Limb (tissue), 2 donors: ENCODE data around the gene DUSP14.
"Not testable (repeated sequence)": the region's sequence is repeated elsewhere in the genome, so short reads cannot be mapped to it uniquely, and the experiment has no call there.

ENCODE experiments used
- DNase-seq, 2 donors: peaks; one replicate each; pipeline ENCODE4 v3.0.0-alpha.2; 2016; ENCODE audit errors: extremely low spot score in 2 of 2

DUSP14 gene, protein sequence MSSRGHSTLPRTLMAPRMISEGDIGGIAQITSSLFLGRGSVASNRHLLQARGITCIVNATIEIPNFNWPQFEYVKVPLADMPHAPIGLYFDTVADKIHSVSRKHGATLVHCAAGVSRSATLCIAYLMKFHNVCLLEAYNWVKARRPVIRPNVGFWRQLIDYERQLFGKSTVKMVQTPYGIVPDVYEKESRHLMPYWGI

DNA sequence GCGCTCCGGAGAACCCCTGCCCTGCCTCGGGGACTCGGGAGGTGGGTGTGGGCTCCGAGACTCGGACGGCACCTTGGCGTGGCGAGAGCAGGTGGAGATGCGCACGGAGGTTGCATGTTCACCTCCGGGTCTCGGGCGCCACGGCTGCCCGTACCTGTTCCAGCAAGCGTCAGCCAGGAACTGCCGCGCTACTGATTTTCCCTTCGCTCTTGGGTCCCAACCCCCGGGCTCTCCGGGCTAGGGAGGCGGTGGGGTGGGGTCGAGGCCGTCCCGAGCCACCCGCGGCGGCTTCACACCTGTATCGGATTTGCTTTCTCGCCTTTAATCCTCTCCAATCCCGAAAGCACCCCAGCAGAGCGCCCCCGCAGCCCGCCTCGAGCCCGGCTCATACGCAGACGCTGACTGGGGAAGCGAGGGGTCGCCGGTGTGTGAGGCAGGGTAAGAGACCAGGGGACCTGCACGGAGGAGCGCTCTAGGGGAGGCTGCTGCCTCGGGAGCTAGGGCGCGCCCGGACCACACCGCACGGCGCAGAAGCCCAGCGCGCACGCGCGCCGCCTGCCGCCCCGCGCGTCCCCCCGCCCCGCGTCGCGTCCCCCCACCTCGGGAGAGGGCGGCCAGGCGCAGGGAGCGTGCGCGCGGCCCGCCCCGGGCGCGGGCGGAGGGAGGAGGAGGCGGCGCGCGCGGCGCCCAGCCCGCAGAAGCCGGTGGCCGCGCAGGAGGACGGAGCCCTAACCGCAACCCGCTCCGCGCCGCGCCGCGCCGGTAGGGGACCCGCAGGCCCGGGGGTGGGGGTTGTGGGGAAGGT, at the start of gene DUSP14:
TSS of gene DUSP14 (plus strand) at position 695 of the 805 bp plus-strand sequence. CDS start 22,382 bp downstream, outside the sequence.
- DNase-seq: peak; percentile 81 to 91

DNA sequence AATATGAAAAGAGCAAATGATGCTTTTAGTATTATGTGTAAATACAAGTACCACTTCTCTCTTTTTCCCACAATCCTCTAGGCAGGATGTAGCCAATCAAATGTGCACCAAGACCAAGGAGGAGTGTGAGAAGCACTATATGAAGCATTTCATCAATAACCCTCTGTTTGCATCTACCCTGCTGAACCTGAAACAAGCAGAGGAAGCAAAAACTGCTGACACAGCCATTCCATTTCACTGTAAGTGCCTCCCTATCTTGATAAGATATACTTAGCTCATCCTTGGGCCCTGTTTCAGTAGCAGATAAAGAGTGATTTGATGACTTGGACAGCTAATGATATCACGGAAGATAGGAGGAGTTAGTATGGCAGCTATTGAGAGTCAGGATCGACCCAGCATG, 49.3 kb upstream of the DUSP14 start:
- DNase-seq: no peak

DNA sequence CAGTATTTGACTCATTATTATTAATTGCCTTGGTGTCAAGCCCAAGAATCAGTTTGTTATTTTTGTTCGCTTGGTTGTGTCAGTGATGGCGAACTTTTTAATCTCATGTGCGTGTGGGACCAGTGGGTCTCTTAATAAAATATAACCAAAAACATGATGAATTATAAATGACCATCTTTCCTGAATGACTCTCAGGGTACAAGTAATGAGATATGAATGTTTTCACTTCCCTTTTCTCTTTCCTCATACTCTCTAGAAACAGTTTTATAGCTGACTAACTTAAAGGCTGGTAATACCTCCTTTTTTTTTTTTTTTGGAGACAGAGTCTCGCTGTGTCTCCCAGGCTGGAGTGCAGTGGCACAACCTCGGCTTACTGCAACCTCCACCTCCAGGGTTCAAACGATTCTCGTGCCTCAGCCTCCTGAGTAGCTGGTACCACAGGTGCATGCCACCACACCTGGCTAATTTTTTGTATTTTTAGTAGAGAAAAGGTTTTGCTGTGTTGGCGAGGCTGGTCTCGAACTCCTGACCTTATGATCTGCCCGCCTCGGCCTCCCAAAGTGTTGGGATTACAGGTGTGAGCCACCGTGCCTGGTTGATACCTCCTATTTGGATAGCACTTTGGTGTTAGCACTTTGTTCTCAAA, 48.2 kb upstream of the DUSP14 start:
- not testable (repeated sequence) for DNase-seq

DNA sequence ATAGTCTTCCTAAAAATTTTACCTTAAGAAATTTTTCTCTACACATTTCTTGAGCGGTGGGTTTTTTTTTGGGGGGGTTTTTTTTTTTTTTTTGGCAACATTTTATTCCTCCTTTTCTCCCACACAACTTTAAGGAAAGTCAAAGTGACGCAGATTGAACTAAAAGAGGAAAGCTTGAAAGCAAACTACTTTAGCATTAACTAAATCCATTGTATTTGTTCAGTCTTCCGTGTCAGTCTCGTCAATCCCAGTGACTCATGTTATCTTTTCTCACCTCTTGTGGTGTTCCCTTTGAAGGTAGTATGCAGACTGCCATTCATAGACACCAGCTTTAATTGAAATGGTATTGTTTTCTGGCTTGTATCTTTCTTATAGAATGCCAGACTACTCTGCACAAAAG, 43.7 kb upstream of the DUSP14 start:
- DNase-seq: no peak

DNA sequence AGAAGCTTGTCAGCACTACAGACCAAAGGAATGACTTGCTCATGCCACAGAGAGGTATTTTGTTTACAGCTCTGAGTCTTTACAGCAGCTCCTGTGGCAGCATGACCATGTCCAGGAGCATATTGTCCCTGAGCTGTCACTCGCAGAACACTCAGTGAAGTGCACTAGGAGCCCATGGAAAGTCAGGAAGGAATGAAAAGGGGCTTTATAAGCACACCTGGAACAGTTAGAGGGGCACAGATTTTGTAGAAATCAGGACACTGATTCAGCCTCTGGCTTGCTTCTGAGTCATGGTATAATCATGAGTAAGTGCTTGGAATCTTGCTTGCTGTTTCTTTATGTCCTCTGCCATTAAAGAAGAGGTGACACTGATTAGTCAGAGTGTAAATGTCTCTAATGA, 42.0 kb upstream of the DUSP14 start:
- no peak for DNase-seq

DNA sequence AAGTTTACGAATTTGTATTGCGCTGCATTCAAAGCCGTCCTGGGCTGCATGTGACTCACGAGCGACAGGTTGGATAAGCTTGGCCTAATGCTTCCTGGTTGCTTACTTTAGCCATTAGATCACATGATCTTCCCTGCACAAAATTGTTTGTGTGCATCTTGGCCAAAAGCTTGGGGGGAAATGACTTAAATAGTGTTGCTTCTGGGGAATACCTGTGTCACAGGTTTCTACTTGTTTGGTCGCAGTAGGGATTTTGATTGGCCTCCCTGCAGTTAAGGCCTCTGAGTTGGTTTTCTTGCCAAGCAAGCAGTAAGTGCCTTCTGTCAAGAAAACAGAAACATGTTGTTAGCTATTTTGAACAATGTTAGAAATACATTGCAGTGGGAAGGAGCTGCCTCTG, 39.6 kb upstream of the DUSP14 start:
- DNase-seq: no peak

DNA sequence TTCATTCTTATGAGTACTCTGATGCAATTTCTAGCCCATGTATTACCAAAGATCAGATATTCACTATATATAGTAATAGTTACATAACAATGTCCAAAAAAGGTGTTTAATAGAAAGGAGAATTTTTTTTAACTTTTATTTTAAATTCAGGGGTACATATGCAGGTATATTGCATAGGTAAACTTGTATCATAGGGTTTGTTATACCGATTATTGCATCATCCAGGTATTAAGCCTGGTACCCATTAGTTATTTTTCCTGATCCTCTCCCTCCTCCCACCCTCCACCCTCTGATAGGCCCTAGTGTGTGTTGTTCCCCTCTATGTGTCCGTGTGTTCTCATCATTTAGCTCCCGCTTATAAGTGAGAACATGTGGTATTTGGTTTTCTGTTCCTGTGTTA, 31.9 kb upstream of the DUSP14 start:
- not testable (repeated sequence) for DNase-seq

DNA sequence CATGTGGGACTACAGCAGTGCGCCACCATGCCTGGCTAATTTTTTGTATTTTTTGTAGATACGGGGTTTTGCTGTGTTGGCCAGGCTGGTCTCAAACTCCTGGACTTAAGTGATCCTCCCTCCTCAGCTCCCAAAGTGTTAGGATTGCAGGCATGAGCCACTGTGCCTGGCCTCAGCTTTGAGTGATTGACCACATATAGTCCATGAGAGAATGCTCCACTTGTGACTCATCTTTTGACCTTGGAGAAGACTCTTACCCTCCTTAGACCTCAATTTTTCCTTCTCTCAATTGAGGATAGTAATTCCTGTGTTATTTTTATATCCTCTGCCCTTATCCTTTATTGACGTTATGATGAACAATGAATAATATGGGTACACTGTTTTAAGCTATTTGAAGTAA, 30.9 kb upstream of the DUSP14 start:
- DNase-seq: no peak

DNA sequence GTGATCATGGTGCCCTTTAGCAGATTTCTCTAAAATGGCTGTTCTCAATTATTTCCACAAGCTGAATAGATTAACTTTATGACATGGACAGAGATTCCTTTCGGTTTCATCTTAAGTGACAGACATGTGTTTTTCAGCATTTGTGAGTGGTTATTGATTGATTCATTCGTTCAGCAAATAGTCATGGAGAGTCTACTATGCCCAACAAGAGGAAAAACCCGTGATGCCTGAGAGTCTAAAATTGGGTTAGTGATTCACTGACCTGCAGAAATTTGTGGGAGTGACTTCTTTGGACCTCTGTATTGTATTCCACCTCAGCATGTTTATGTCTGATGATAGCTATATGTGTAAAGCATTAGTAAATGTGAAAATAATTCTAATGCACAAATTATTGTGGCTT, 28.0 kb upstream of the DUSP14 start:
- no peak for DNase-seq

DNA sequence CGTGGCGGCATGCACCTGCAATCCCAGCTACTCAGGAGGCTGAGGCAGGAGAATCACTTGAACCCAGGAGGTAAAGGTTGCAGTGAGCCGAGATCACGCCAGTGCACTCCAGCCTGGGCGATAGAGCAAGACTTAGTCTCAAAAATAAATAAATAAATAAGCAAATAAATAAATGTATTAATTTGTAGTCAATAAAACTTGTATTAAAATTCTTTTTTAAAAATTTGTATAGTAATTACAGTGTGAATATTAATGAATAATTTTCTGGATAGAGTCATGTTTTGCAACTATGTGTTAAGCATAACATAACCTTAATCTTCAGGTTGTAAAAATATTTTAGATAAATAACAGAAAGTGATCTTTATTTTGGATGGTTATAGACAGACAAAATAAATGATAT, 27.2 kb upstream of the DUSP14 start:
- DNase-seq: no peak

DNA sequence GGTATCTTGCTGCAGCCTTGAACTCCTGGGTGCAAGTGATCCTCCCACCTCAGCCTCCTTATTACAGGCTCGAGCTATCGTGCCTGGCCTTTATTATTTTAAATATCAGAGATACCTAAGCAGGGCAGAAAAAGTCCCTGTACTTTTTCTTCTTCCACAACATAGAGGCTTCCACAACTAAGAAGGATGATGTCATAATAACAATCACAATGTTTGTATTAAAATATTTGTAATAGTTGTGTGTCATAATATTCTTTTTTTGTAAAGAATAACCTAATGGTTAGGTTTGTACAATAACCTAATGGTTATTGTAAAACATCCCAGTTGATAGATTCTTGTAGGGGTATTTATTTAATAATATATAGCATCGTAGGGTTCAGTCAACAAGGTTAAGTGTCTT, 26.7 kb upstream of the DUSP14 start:
- no peak for DNase-seq

DNA sequence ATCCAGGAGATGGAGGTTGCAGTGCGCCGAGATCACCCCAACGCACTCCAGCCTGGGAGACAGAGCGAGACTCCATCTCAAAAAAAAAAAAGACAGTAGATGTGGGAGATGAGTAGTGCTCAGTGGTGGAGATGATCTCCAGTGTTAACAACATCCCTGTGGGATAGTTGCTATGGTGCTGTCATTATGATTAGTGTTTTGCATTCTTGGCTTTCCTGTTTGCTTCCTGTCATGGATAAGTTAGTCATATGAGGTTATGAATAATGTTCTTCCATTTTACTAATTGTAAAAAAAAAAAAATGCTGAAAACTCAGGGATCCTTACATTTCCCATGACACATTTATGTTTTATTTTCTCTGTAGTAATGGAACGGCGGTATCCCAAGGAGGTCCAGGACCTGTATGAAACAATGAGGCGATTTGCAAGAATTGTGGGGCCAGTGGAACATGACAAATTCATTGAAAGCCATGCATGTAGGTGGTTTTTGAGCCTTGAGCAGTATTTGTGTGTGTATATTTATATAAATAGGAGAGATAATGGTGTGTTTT, 24.5 kb upstream of the DUSP14 start:
- no peak for DNase-seq

DNA sequence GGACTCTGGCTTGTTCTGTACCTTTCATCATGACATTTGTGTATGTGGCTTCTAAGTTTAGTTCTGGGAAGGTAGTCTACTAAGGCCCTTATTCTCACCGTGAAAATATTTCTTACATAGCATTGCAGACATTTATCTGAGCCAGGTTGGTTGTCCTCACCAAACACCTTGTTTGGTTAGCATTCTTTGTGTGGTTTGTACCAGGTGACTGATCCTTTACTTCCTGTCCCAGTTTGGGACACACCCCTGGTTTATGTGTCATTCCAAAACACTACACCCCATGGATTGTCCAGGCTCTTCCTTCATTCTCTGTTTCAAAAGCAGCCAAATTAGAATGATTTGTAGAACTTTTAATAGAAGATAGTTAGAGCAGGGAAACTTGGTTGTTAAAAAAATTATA, 23.2 kb upstream of the DUSP14 start:
- DNase-seq: no peak

DNA sequence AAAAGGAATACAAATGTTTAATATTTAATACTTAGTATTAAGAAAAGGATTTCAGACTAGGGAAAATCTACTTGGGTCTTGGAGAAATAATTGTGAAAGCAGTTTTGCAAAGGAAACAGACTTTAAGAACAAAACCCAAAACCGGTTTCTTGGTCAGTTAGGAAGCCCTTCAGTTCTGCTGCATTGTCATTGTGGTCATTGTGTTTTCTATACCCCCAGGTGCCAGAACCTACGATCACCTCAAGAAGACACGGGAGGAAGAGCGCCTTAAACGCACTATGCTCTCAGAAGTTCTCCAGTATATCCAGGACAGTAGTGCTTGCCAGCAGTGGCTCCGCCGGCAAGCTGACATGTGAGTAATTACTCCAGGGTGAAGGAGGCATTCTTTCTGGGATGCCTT, 19.5 kb upstream of the DUSP14 start:
- no peak for DNase-seq

DNA sequence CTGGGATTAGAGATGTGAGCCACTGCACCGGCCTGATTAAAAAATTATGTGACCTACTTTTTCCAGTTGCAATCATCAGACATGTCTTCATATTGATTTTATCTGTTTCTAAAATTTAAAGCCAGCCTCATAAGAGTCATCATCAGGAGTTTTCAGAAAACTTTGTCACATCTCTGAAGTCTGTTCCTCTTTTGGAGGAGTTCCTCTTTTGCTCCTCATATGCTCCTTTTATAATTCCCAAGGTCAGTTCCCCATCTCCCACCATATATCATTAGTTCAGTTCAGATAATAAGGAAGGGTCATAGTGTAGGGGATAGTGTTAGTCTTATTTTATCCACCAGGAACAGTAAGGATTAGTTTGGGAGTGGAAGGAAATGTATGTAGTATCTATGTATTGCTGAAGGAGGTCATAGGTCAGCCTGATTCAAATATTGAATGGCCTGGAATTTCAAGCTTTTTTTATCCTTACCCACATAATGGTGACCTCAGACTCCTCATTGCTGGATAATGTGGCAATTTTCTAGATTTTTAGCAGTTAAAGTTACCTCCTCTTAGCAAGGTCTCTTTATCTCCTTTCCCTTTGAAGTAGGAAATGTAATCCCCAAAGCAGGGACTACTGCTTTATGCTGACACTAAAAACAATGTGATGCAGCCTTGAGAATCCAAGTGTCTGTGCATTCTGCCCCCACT, 13.8 kb upstream of the DUSP14 start:
- no peak for DNase-seq

DNA sequence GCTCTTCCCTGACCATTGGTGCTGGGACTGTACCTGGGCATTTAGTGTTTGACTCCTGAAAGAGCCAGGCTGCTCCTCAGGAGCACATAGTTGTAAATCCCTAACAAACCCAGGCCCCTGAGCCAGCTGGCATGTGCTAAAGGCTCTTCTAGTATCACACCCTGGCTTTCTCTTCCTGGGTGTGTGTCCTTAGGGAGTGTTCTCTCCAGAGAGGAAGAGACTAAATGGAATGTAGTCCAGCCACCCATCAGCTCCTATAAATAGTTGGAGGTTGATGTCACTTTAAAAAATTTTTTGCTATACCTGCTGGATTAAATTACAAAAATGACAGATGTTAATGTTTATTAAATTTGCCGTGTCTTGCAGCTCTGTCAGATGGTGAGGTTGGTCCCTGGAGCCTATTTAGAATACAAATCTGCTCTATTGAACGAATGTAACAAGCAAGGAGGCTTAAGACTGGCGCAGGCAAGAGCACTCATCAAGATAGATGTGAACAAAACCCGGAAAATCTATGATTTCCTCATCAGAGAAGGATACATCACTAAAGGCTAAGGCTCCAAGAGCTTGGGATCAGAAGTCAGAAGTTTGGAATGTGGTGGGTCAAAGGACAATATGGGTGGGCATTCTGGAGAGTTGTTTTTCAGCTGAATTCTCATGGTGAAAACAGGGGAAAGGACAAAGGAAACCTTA, 13.1 kb upstream of the DUSP14 start:
- DNase-seq: no peak

DNA sequence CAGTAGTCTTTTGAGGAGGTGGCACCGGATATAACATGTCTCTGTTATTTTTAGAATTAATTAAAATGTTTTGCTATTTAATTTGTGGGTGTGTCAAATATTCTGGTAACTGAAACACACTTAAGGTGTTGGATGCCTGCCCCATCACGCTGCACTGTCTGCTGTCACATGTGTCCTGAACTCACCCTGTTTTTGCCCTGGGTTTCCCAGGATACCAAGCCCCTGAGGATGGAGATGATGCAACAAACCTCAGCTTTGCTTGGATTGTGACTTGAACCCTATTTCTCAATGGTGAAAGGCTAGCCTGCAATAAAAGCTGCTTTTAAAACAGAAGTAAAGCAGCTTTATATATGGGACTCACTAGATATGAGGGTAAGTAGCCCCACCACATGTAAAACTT, 11.5 kb upstream of the DUSP14 start:
- no peak for DNase-seq

DNA sequence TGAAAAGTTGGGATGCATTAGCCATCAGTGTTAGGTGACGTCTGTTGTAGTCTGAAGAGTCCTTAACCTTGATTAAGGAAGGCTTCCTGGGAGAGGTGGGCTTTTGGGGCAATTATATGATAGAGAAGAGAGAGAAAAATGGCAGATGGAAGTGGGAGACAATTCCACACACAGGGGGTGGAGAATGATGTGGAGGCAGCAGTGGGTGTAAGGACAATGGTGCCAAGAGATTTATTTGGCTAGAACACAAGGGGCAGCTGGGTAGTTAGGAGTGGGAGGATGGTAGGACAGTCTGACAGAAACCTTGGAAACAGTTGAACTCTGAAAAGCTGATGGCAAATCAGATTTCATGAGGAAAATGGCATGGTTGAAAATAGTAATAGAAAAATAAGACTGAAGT, 10.7 kb upstream of the DUSP14 start:
- DNase-seq: no peak

DNA sequence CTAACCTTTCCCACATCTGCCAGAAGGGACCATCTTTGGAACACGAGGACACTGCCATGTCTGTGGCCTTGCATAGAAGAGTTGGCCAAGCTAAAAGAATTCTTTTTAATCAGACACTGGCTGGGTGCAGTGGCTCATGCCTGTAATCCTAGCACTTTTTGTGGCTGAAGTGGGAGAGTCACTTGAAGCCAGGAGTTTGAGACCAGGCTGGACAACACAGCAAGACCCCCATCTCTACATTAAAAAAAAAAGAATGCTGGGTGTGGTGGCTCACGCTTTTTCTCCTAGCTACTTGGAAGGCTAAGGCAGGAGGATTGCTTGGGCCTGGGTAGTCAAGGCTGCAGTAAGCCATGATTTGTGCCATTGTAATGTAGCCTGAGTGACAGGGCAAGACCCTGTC, 9.3 kb upstream of the DUSP14 start:
- no peak for DNase-seq

DNA sequence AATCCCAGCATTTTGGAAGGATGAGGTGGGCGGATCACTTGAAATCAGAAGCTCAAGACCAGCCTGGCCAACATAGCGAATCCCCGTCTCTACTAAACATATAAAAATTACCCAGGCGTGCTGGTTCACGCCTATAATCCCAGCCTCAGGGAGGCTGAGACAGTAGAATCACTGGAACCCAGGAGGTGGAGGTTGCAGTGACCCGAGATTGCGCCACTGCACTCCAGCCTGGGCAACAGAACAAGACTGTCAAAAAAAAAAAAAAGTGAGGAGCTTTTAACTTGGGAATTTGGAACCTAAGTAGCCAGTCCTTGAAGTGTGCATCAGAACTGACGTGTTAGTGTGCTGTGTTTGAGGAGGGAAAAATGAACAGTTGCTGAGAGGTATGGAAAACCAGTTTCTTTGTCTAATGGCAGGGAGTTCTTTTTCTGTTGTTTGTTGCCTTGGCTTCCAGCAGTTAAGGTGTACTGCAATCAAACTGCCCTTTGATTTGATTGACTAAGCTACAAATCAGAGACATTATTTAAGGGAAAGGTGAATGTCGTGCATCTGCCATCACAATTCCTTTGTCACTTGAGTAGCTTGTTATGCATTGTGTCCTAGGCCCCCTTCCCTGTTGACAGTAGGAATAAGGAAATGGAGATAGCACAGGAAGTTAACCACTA, 8.6 kb upstream of the DUSP14 start:
- no peak for DNase-seq
